Measurements from ENCODE around the gene ANG. TPM values are rescaled to one million over a fixed set of nuclear protein-coding genes. Genes with fewer than 3 reads are reported as not detected.

Gene ANG
- total RNA-seq (2021): 3.2 and 3.8 TPM in 2 replicates
- long read RNA-seq, partial matches to known transcripts: 0 of 3 reads
- long read RNA-seq, other reads (novel, unspliced or antisense): 0 of 3 reads

GRCh38 chr14:20688167-20688839 is at the start of gene ANG:
Gene ANG (plus strand): TSS chr14:20688764. CDS start chr14:20693565, 4,801 bp downstream.
- Histone ChIP-seq H4K91ac (ENCODE audit: insufficient read length, low read depth, low read length) (no peak within 1 kb of the TSS), H3K4me1 (ENCODE audit: insufficient read depth, low read length) (no peaks in the 10 kb centered on the region), H2BK120ac (ENCODE audit: low read depth, low read length, poor library complexity, severe bottlenecking) (no peak within 1 kb of the TSS), H3K4ac (ENCODE audit: low read depth, low read length) (no peak within 1 kb of the TSS), H2AFZ (ENCODE audit: low read length) (no peak within 1 kb of the TSS), H3K23ac (ENCODE audit: insufficient read length, low read depth, low read length) (no peak within 1 kb of the TSS), H3K9ac (ENCODE audit: extremely low read depth, insufficient read length, low read length) (no peak within 1 kb of the TSS), H3K18ac (ENCODE audit: insufficient read length, low read depth, low read length) (no peak within 1 kb of the TSS), H4K20me1 (ENCODE audit: control insufficient read depth, insufficient read depth, insufficient read length) (no peaks in the 10 kb centered on the region), H2BK20ac (ENCODE audit: low read depth, low read length, poor library complexity, severe bottlenecking) (no peak within 1 kb of the TSS), H3K79me1 (ENCODE audit: insufficient read depth, low read depth, low read length, poor library complexity, severe bottlenecking) (no peaks in the 10 kb centered on the region), H3K27ac (ENCODE audit: insufficient read length, low read depth, low read length) (no peak within 1 kb of the TSS), H2BK15ac (ENCODE audit: low read depth, low read length) (no peak within 1 kb of the TSS), H3K4me2 (ENCODE audit: insufficient read depth, insufficient read length, low read length) (no peak within 1 kb of the TSS), H3K79me2 (ENCODE audit: insufficient read depth, low read length) (no peaks in the 10 kb centered on the region), H3K23me2 (ENCODE audit: insufficient read length, low read depth, low read length, poor library complexity, severe bottlenecking) (peaks cover 7% of the 10 kb centered on the region), H3K27me3 (ENCODE audit: insufficient read depth, low read length) (no peaks in the 10 kb centered on the region), H4K8ac (replicated peaks; ENCODE audit: insufficient read length, low read depth, low read length) (no peak within 1 kb of the TSS), H3K9me3 (ENCODE audit: control insufficient read depth, low read depth, low read length) (no peaks in the 10 kb centered on the region), H2AK5ac (ENCODE audit: insufficient read length, low read length) (no peak within 1 kb of the TSS), H3K14ac (ENCODE audit: insufficient read depth, low read length) (no peak within 1 kb of the TSS), H3K56ac (ENCODE audit: insufficient read length, low read depth, low read length) (no peak within 1 kb of the TSS), H4K5ac (ENCODE audit: insufficient read length, low read depth, low read length) (no peak within 1 kb of the TSS), H2BK12ac (ENCODE audit: insufficient read length, low read depth, low read length) (no peak within 1 kb of the TSS), H3T11ph (ENCODE audit: low read length) (no peak within 1 kb of the TSS), H2BK5ac (ENCODE audit: insufficient read length, low read length) (no peak within 1 kb of the TSS)
- TF ChIP-seq CTCF (conservative IDR thresholded peaks at IDR 0.05): no peak
- H3K27ac Mint-ChIP-seq: no peak within 1 kb of the TSS
- WGBS (ENCODE audit: extremely low coverage, insufficient read length, low lambda C conversion rate): no CpG with 5 or more reads among the region's 7 CpGs
- H3K4me3 Mint-ChIP-seq: no peak within 1 kb of the TSS; a peak in 1 of 5 replicates
- H3K4me1 Mint-ChIP-seq: peaks cover 8% of the 10 kb centered on the region in 2 experiments
- H3K9me3 Mint-ChIP-seq: no peaks in the 10 kb centered on the region
- H3K27me3 Mint-ChIP-seq (ENCODE audit: low read depth): peaks cover 2% of the 10 kb centered on the region
- no peak for DNase-seq
- peaks cover 0 to 3% (median 0%) of the 10 kb centered on the region in 3 experiments; a peak in 1 of 7 replicates for H3K36me3 Mint-ChIP-seq (ENCODE audit: insufficient read depth in 1 of 3, low read depth in 3 of 3)

Data from H9 (cell line).